RWPE1 (cell line): ENCODE data around the gene HOXB8.

Experiments used
- CTCF ChIA-PET: fragments of 350-600 bp; sonication (Branson Sonifier 250); formaldehyde crosslinking; extraction: SDS; loops from one replicate; lab custom pipeline; 2021; lab: Yijun Ruan, JAX
- POLR2A ChIA-PET: fragments of 400-600 bp; formaldehyde crosslinking; extraction: SDS; loops from one replicate; lab custom pipeline; 2020; ENCODE audit warnings: antibody characterized with exemption; ENCODE audit not compliant: low non-redundant PET; lab: Yijun Ruan, JAX
- DNase-seq: peaks from one replicate; pipeline ENCODE4 v3.0.0; 2012; ENCODE audit warnings: low spot score
- H3K27ac ChIP-seq: fragments of 450-650 bp; 2 replicates; pipeline ENCODE4 v1.5.1; 2017
- CTCF ChIP-seq: fragments of 450-650 bp; conservative IDR thresholded peaks from 2 replicates; pipeline ENCODE4 v1.5.1; 2017; ENCODE audit warnings: low read depth, mild to moderate bottlenecking

Gene HOXB8

GRCh38 chr17:48632579-48633265 lies 17.6 kb upstream of the HOXB8 start:
- no peak for DNase-seq
- ChIA-PET POLR2A (no interaction called here), CTCF (interaction anchor here (0.7 kb wide), 1 partner anchor 127 kb away, joined by 3 read pairs; no protein-coding TSS in a partner anchor)
- H3K27ac ChIP-seq, result no peak overlapping the region
- no peak for TF ChIP-seq CTCF

- no peak for TF ChIP-seq CTCF
- CTCF ChIA-PET, result interaction anchor here (0.7 kb wide), 1 partner anchor 81 kb away, joined by 5 read pairs; no protein-coding TSS in a partner anchor
- POLR2A ChIA-PET, result no interaction called here
- no peak for DNase-seq
- no peak overlapping the region for H3K27ac ChIP-seq
Measured at GRCh38 chr17:48631693-48632578, 16.8 kb upstream of the HOXB8 start.

- ChIA-PET CTCF (interaction anchor here (0.7 kb wide), 1 partner anchor 81 kb away, joined by 5 read pairs; no protein-coding TSS in a partner anchor), POLR2A (no interaction called here)
- no peak overlapping the region for H3K27ac ChIP-seq
- DNase-seq, result no peak
- TF ChIP-seq CTCF, result no peak
Measured at GRCh38 chr17:48630925-48631692, 16.0 kb upstream of the HOXB8 start.

GRCh38 chr17:48630009-48630924 lies 15.2 kb upstream of the HOXB8 start:
- DNase-seq, result no peak
- TF ChIP-seq CTCF, result no peak
- no peak overlapping the region for H3K27ac ChIP-seq
- ChIA-PET CTCF (no interaction called here), POLR2A (no interaction called here)

GRCh38 chr17:48629411-48629759 lies 14.3 kb upstream of the HOXB8 start:
- no peak overlapping the region for H3K27ac ChIP-seq
- ChIA-PET CTCF (no interaction called here), POLR2A (no interaction called here)
- no peak for DNase-seq
- no peak for TF ChIP-seq CTCF
